Fibroblast of skin of right quadriceps (primary cell): Measurements from ENCODE around the gene U2AF2.

ENCODE experiments used
- DNase-seq: peaks from one replicate; pipeline ENCODE4 v3.0.0-alpha.2; 2013

U2AF2 gene

GRCh38 chr19:55644191-55644833 is 10.5 kb upstream of the U2AF2 start:
- no peak for DNase-seq

- no peak for DNase-seq
Observed at GRCh38 chr19:55644842-55645511, 9.9 kb upstream of the U2AF2 start.

- DNase-seq: no peak
Observed at GRCh38 chr19:55645512-55645881, 9.3 kb upstream of the U2AF2 start.

- DNase-seq: no peak
Observed at GRCh38 chr19:55646889-55647731, 7.7 kb upstream of the U2AF2 start.

GRCh38 chr19:55647732-55648584 is 6.9 kb upstream of the U2AF2 start, which contains the start of gene CCDC106:
TSS of gene CCDC106 (plus strand) at chr19:55648212. CDS start at chr19:55649047, 835 bp downstream.
- peak; percentile 80 for DNase-seq

GRCh38 chr19:55648585-55649267 is 6.1 kb upstream of the U2AF2 start:
- DNase-seq: no peak

GRCh38 chr19:55649268-55650125 is 5.3 kb upstream of the U2AF2 start:
- no peak for DNase-seq

GRCh38 chr19:55650126-55650557 is 4.7 kb upstream of the U2AF2 start:
- DNase-seq: no peak

- DNase-seq: no peak
Observed at GRCh38 chr19:55650602-55651230, 4.1 kb upstream of the U2AF2 start.

GRCh38 chr19:55651236-55651635 is 3.6 kb upstream of the U2AF2 start:
- DNase-seq: no peak

GRCh38 chr19:55652311-55653128 is 2.3 kb upstream of the U2AF2 start:
- DNase-seq: no peak

- DNase-seq: peak; percentile 99
Observed at GRCh38 chr19:55653651-55654322, 1.0 kb upstream of the U2AF2 start.

- peak; percentile 99 for DNase-seq
Observed at GRCh38 chr19:55654323-55654867, 440 bp upstream of the U2AF2 start.

GRCh38 chr19:55655648-55656040 is 809 bp downstream of the U2AF2 start:
- no peak for DNase-seq

- no peak for DNase-seq
Observed at GRCh38 chr19:55656552-55656951, 1.7 kb downstream of the U2AF2 start.

GRCh38 chr19:55656988-55657747 is 2.3 kb downstream of the U2AF2 start:
- DNase-seq: no peak

GRCh38 chr19:55658846-55659459 is 4.1 kb downstream of the U2AF2 start:
- no peak for DNase-seq

- DNase-seq: no peak
Observed at GRCh38 chr19:55659822-55660221, 5.0 kb downstream of the U2AF2 start.
